Activated T-helper 2 cell treated with anti-CD3 and anti-CD28 coated beads, Interferon-gamma antibody, Interleukin-2, Interleukin-4, amounts not matched to agents 10 μg/mL and 5 μg/mL and 100 μg/mL, durations not matched to agents 14 hours and 24 hours and 36 hours (primary cell): ENCODE data around the gene CCNG1. TPM values are rescaled to one million over a fixed set of nuclear protein-coding genes. Genes with fewer than 3 reads are reported as not detected.
"Not testable (repeated sequence)": the region's sequence is repeated elsewhere in the genome, so short reads cannot be mapped to it uniquely, and the experiment has no call there.

Experiments used
- DNase-seq: peaks from one replicate; pipeline ENCODE4 v3.0.0; 2021; ENCODE audit warnings: low spot score
- H3K27ac Mint-ChIP-seq: one replicate; pipeline ENCODE4 v1.8.0; 2021; ENCODE audit warnings: mixed read lengths
- H3K27me3 Mint-ChIP-seq: one replicate; pipeline ENCODE4 v1.8.0; 2021; ENCODE audit warnings: low read depth, mixed read lengths
- H3K36me3 Mint-ChIP-seq: one replicate; pipeline ENCODE4 v1.8.0; 2021; ENCODE audit warnings: low read depth, mixed read lengths
- H3K4me1 Mint-ChIP-seq: one replicate; pipeline ENCODE4 v1.8.0; 2021; ENCODE audit warnings: low read depth, mixed read lengths
- H3K4me3 Mint-ChIP-seq: one replicate; pipeline ENCODE4 v1.8.0; 2021; ENCODE audit warnings: low read depth, mild to moderate bottlenecking, moderate library complexity, mixed read lengths
- H3K9me3 Mint-ChIP-seq: one replicate; pipeline ENCODE4 v1.8.0; 2021; ENCODE audit warnings: mixed read lengths
- intact Hi-C: fragments of 100-400 bp; cut with micrococcal nuclease; formaldehyde crosslinking; loops from one replicate; pipeline ENCODE4 v1.15.1; 2023
- total RNA-seq: library from RNA; stranded (reverse); gene quantifications from 2 replicates; pipeline ENCODE4 v1.2.3, GENCODE V29; 2022

The CCNG1 gene
- total RNA-seq = 87.8 and 89.4 TPM in 2 replicates

- peak within 1 kb of the TSS; percentile 92 for H3K4me3 Mint-ChIP-seq
- H3K4me1 Mint-ChIP-seq = peaks cover 43% of the 10 kb centered on the region
- H3K27me3 Mint-ChIP-seq = peaks cover 6% of the 10 kb centered on the region
- no peaks in the 10 kb centered on the region for H3K9me3 Mint-ChIP-seq
- peaks cover 41% of the 10 kb centered on the region for H3K36me3 Mint-ChIP-seq
- peak within 1 kb of the TSS; percentile 77 for H3K27ac Mint-ChIP-seq
- intact Hi-C loops = loop anchor here (1.0 kb wide), 2 partner anchors 23 to 67 kb away; partner anchors contain the start of genes HMMR and NUDCD2
- DNase-seq = peak; percentile 89
Observed at GRCh38 chr5:163437309-163438182, at the start of gene CCNG1. Gene CCNG1, plus strand, starts transcription at chr5:163437595. Its CDS starts 1,662 bp downstream, at chr5:163439257.

GRCh38 chr5:163395792-163396191 is 41.6 kb upstream of the CCNG1 start:
- intact Hi-C loops = no loop called here
- Mint-ChIP-seq H3K27me3 (no peaks in the 10 kb centered on the region), H3K36me3 (no peaks in the 10 kb centered on the region), H3K4me1 (no peaks in the 10 kb centered on the region), H3K9me3 (no peaks in the 10 kb centered on the region), H3K4me3 (no peak overlapping the region), H3K27ac (no peak overlapping the region)
- no peak for DNase-seq

- H3K27me3 Mint-ChIP-seq, intact Hi-C loops, H3K4me3 Mint-ChIP-seq, H3K27ac Mint-ChIP-seq, H3K4me1 Mint-ChIP-seq, DNase-seq, H3K9me3 Mint-ChIP-seq, H3K36me3 Mint-ChIP-seq: not testable (repeated sequence)
Observed at GRCh38 chr5:163396818-163397340, 40.5 kb upstream of the CCNG1 start.

- no peak for DNase-seq
- H3K4me3 Mint-ChIP-seq = no peak overlapping the region
- no peaks in the 10 kb centered on the region for H3K9me3 Mint-ChIP-seq
- intact Hi-C loops = no loop called here
- H3K4me1 Mint-ChIP-seq = no peaks in the 10 kb centered on the region
- H3K36me3 Mint-ChIP-seq = no peaks in the 10 kb centered on the region
- H3K27me3 Mint-ChIP-seq = peaks cover 2% of the 10 kb centered on the region
- H3K27ac Mint-ChIP-seq = no peak overlapping the region
Observed at GRCh38 chr5:163397354-163397753, 40.0 kb upstream of the CCNG1 start.

- intact Hi-C loops = no loop called here
- Mint-ChIP-seq H3K36me3 (no peaks in the 10 kb centered on the region), H3K4me3 (no peak overlapping the region), H3K27ac (no peak overlapping the region), H3K27me3 (peaks cover 7% of the 10 kb centered on the region), H3K4me1 (no peaks in the 10 kb centered on the region), H3K9me3 (no peaks in the 10 kb centered on the region)
- no peak for DNase-seq
Observed at GRCh38 chr5:163399923-163400322, 37.5 kb upstream of the CCNG1 start.

- no peak overlapping the region for H3K27ac Mint-ChIP-seq
- no peaks in the 10 kb centered on the region for H3K9me3 Mint-ChIP-seq
- H3K4me3 Mint-ChIP-seq = no peak overlapping the region
- no peaks in the 10 kb centered on the region for H3K36me3 Mint-ChIP-seq
- H3K27me3 Mint-ChIP-seq = peaks cover 11% of the 10 kb centered on the region
- intact Hi-C loops = no loop called here
- no peaks in the 10 kb centered on the region for H3K4me1 Mint-ChIP-seq
- DNase-seq = no peak
Observed at GRCh38 chr5:163401271-163401670, 36.1 kb upstream of the CCNG1 start.

- H3K36me3 Mint-ChIP-seq = no peaks in the 10 kb centered on the region
- no peak overlapping the region for H3K4me3 Mint-ChIP-seq
- intact Hi-C loops = no loop called here
- no peaks in the 10 kb centered on the region for H3K9me3 Mint-ChIP-seq
- H3K4me1 Mint-ChIP-seq = no peaks in the 10 kb centered on the region
- no peak overlapping the region for H3K27ac Mint-ChIP-seq
- no peak for DNase-seq
- H3K27me3 Mint-ChIP-seq = peaks cover 11% of the 10 kb centered on the region
Observed at GRCh38 chr5:163402007-163402406, 35.4 kb upstream of the CCNG1 start.

- Mint-ChIP-seq H3K27me3 (peaks cover 13% of the 10 kb centered on the region), H3K4me1 (peaks cover 2% of the 10 kb centered on the region), H3K4me3 (no peak overlapping the region), H3K27ac (no peak overlapping the region), H3K9me3 (no peaks in the 10 kb centered on the region), H3K36me3 (no peaks in the 10 kb centered on the region)
- no peak for DNase-seq
- intact Hi-C loops = loop anchor here (5.0 kb wide), 2 partner anchors 52 to 92 kb away; no protein-coding TSS in a partner anchor
Observed at GRCh38 chr5:163404364-163405173, 32.8 kb upstream of the CCNG1 start.

- intact Hi-C loops = loop anchor here (5.0 kb wide), 2 partner anchors 55 to 95 kb away; no protein-coding TSS in a partner anchor
- peaks cover 2% of the 10 kb centered on the region for H3K4me1 Mint-ChIP-seq
- H3K36me3 Mint-ChIP-seq = no peaks in the 10 kb centered on the region
- no peak overlapping the region for H3K27ac Mint-ChIP-seq
- peaks cover 11% of the 10 kb centered on the region for H3K27me3 Mint-ChIP-seq
- DNase-seq = no peak
- no peaks in the 10 kb centered on the region for H3K9me3 Mint-ChIP-seq
- no peak overlapping the region for H3K4me3 Mint-ChIP-seq
Observed at GRCh38 chr5:163407034-163407655, 30.2 kb upstream of the CCNG1 start.

GRCh38 chr5:163408311-163408923 is 29.0 kb upstream of the CCNG1 start:
- DNase-seq = peak; percentile 27
- no peak overlapping the region for H3K27ac Mint-ChIP-seq
- no peak overlapping the region for H3K4me3 Mint-ChIP-seq
- peaks cover 15% of the 10 kb centered on the region for H3K27me3 Mint-ChIP-seq
- peaks cover 2% of the 10 kb centered on the region for H3K4me1 Mint-ChIP-seq
- intact Hi-C loops = loop anchor here (2.0 to 5.0 kb wide), 3 partner anchors 56 to 1864 kb away; no protein-coding TSS in a partner anchor
- no peaks in the 10 kb centered on the region for H3K9me3 Mint-ChIP-seq
- no peaks in the 10 kb centered on the region for H3K36me3 Mint-ChIP-seq

- peaks cover 2% of the 10 kb centered on the region for H3K4me1 Mint-ChIP-seq
- H3K4me3 Mint-ChIP-seq = no peak overlapping the region
- intact Hi-C loops = loop anchor here (2.0 to 5.0 kb wide), 3 partner anchors 57 to 1865 kb away; no protein-coding TSS in a partner anchor
- peaks cover 18% of the 10 kb centered on the region for H3K27me3 Mint-ChIP-seq
- DNase-seq = no peak
- no peaks in the 10 kb centered on the region for H3K36me3 Mint-ChIP-seq
- H3K9me3 Mint-ChIP-seq = no peaks in the 10 kb centered on the region
- H3K27ac Mint-ChIP-seq = no peak overlapping the region
Observed at GRCh38 chr5:163409384-163409783, 28.0 kb upstream of the CCNG1 start.

GRCh38 chr5:163410505-163410904 is 26.9 kb upstream of the CCNG1 start:
- no peaks in the 10 kb centered on the region for H3K36me3 Mint-ChIP-seq
- intact Hi-C loops = no loop called here
- no peak overlapping the region for H3K27ac Mint-ChIP-seq
- no peak for DNase-seq
- H3K4me3 Mint-ChIP-seq = no peak overlapping the region
- peaks cover 24% of the 10 kb centered on the region for H3K27me3 Mint-ChIP-seq
- H3K9me3 Mint-ChIP-seq = no peaks in the 10 kb centered on the region
- peaks cover 2% of the 10 kb centered on the region for H3K4me1 Mint-ChIP-seq
